T47D (cell line): ENCODE data around the gene LCLAT1.
"Not testable (repeated sequence)": the region's sequence is repeated elsewhere in the genome, so short reads cannot be mapped to it uniquely, and the experiment has no call there.

Experiments used
- DNase-seq, 2 experiments: peaks; one replicate each; pipeline versions ENCODE4 v3.0.0 to v3.0.0-alpha.2; 2011 to 2012; ENCODE audit warnings: low read depth in 1 of 2, low spot score in 1 of 2
- JUND ChIP-seq: IDR thresholded peaks from 2 replicates; pipeline ENCODE4 v1.6.1; 2012; ENCODE audit warnings: low read depth
- in situ Hi-C: cut with HindIII; loops from 2 replicates; pipeline ENCODE4 v1.10.0; 2016; ENCODE audit warnings: low sequenced_read_pairs, low pct_unique_long_range_greater_than_20kb

The LCLAT1 gene

GRCh38 chr2:30465171-30465545, 18.1 kb downstream of the LCLAT1 start:
- TF ChIP-seq JUND, result no peak
- DNase-seq, result no peak
- in situ Hi-C loops, result no loop called here

GRCh38 chr2:30466216-30466615, 19.2 kb downstream of the LCLAT1 start:
- in situ Hi-C loops, result no loop called here
- TF ChIP-seq JUND, result no peak
- no peak for DNase-seq

- in situ Hi-C loops, DNase-seq: not testable (repeated sequence)
Measured at GRCh38 chr2:30467062-30467826, 20.2 kb downstream of the LCLAT1 start.

- no peak for DNase-seq
- no peak for TF ChIP-seq JUND
- in situ Hi-C loops, result no loop called here
Measured at GRCh38 chr2:30470426-30470825, 23.4 kb downstream of the LCLAT1 start.

GRCh38 chr2:30472326-30472725, 25.3 kb downstream of the LCLAT1 start:
- no peak for TF ChIP-seq JUND
- in situ Hi-C loops, result no loop called here
- DNase-seq, result no peak

- in situ Hi-C loops, result no loop called here
- no peak for TF ChIP-seq JUND
- no peak for DNase-seq
Measured at GRCh38 chr2:30475542-30475941, 28.5 kb downstream of the LCLAT1 start.

- no peak for TF ChIP-seq JUND
- DNase-seq, result no peak
- in situ Hi-C loops, result no loop called here
Measured at GRCh38 chr2:30476636-30477035, 29.6 kb downstream of the LCLAT1 start.

GRCh38 chr2:30480703-30481322, 33.8 kb downstream of the LCLAT1 start:
- DNase-seq, result peak in 1 of 2 experiments; percentile 22
- in situ Hi-C loops, result no loop called here
- TF ChIP-seq JUND, result no peak

GRCh38 chr2:30481323-30481800, 34.3 kb downstream of the LCLAT1 start:
- no peak for DNase-seq
- in situ Hi-C loops, result no loop called here
- TF ChIP-seq JUND, result no peak

- no peak for DNase-seq
- in situ Hi-C loops, result no loop called here
- no peak for TF ChIP-seq JUND
Measured at GRCh38 chr2:30482011-30482410, 35.0 kb downstream of the LCLAT1 start.

GRCh38 chr2:30484145-30484544, 37.1 kb downstream of the LCLAT1 start:
- no peak for TF ChIP-seq JUND
- DNase-seq, result no peak
- in situ Hi-C loops, result no loop called here

GRCh38 chr2:30484995-30485394, 37.9 kb downstream of the LCLAT1 start:
- DNase-seq, result no peak
- no peak for TF ChIP-seq JUND
- in situ Hi-C loops, result no loop called here

- no peak for DNase-seq
- in situ Hi-C loops, result no loop called here
- TF ChIP-seq JUND, result no peak
Measured at GRCh38 chr2:30486655-30487054, 39.6 kb downstream of the LCLAT1 start.
